SU-DHL-6 (cell line): ENCODE measurements around the gene MAPKAPK2.

Experiments
- H2AFZ ChIP-seq: fragments of 200-600 bp; sonication (generic); 2 replicates; pipeline ENCODE4 v1.6.1; 2014; ENCODE audit warnings: low read depth, mild to moderate bottlenecking, moderate library complexity, mixed read lengths, antibody characterized with exemption, low read length; ENCODE audit not compliant: severe bottlenecking
- H3F3A ChIP-seq: fragments of 200-600 bp; shearing (Covaris generic); 2 replicates; pipeline ENCODE4 v1.6.0; 2016; ENCODE audit warnings: antibody characterized with exemption, mild to moderate bottlenecking; ENCODE audit not compliant: insufficient read depth
- H3K27ac ChIP-seq: fragments of 200-600 bp; sonication (generic); 2 replicates; pipeline ENCODE4 v1.5.1; 2016; ENCODE audit warnings: low read depth, mild to moderate bottlenecking, low read length, moderate library complexity, mixed read lengths
- H3K27me3 ChIP-seq: fragments of 200-600 bp; sonication (generic), shearing (Covaris generic); 2 replicates; pipeline ENCODE4 v1.6.0; 2014; ENCODE audit warnings: mild to moderate bottlenecking, low read length
- H3K36me3 ChIP-seq: fragments of 200-600 bp; sonication (generic); 2 replicates; pipeline ENCODE4 v1.6.1; 2014; ENCODE audit warnings: mild to moderate bottlenecking, low read length, mixed read lengths
- H3K4me2 ChIP-seq: fragments of 300-600, 200-600 bp; shearing (Covaris generic), sonication (generic); 2 replicates; pipeline ENCODE4 v1.6.0; 2014; ENCODE audit warnings: low read length, low read depth, mild to moderate bottlenecking; ENCODE audit not compliant: poor library complexity, severe bottlenecking
- H3K4me3 ChIP-seq: fragments of 200-600 bp; sonication (generic); 2 replicates; pipeline ENCODE4 v1.5.1; 2014; ENCODE audit warnings: antibody characterized with exemption, low read length, mild to moderate bottlenecking, mixed read lengths; ENCODE audit not compliant: insufficient read depth, poor library complexity, severe bottlenecking
- H3K79me2 ChIP-seq: fragments of 200-600 bp; sonication (generic); 2 replicates; pipeline ENCODE4 v1.6.1; 2014; ENCODE audit warnings: mild to moderate bottlenecking, low read length, moderate library complexity; ENCODE audit not compliant: insufficient read depth
- H3K9ac ChIP-seq: fragments of 200-600 bp; sonication (generic); 2 replicates; pipeline ENCODE4 v1.7.0; 2014; ENCODE audit warnings: mild to moderate bottlenecking, low read length
- H3K9me2 ChIP-seq: fragments of 200-600 bp; sonication (generic); replicated peaks from 2 replicates; pipeline ENCODE4 v1.6.1; 2014; ENCODE audit warnings: low read length; ENCODE audit not compliant: insufficient read depth
- H3K9me3 ChIP-seq: fragments of 200-600 bp; sonication (generic); 2 replicates; pipeline ENCODE4 v1.6.1; 2014; ENCODE audit warnings: low read length, mixed read lengths; ENCODE audit not compliant: insufficient read depth
- H4K20me1 ChIP-seq: fragments of 200-600 bp; sonication (generic); 2 replicates; pipeline ENCODE4 v1.6.1; 2014; ENCODE audit warnings: low read depth, mild to moderate bottlenecking, antibody characterized with exemption, low read length, moderate library complexity, mixed read lengths
- EZH2phosphoT487 ChIP-seq: fragments of 200-600 bp; sonication (generic), shearing (Covaris generic); conservative IDR thresholded peaks from 2 replicates; pipeline ENCODE4 v1.6.1; 2018; ENCODE audit warnings: mild to moderate bottlenecking, antibody characterized with exemption, low read length, moderate library complexity, mixed read lengths
- TF ChIP-seq, protein P1 (sequence below): fragments of 200-600 bp; sonication (generic); IDR thresholded peaks from one replicate; pipeline ENCODE4 v1.5.1; 2017; ENCODE audit warnings: antibody characterized with exemption, mild to moderate bottlenecking, low read length, moderate library complexity; ENCODE audit not compliant: insufficient read depth, poor library complexity, severe bottlenecking

Gene MAPKAPK2

DNA sequence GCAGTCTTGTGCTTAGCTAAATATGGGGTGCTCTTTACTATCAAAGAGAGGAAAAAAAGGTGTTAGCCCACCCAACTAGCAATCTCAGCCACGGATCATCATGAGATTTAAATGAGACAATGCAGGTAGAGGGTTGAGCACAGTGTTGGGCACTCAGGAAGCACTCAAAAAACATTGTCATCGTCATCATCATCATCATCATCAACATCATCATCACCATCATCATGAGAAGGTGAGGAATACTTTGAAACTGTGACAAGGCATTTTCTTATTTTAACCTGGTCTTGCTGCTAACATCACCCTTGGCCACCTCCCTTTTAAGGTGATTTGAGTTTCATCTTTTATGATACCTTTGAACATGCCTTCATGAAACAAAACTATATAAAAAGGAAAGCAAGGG is 3.3 kb upstream of the MAPKAPK2 start:
- Histone ChIP-seq H3K9me3 (no peaks in the 10 kb centered on the region), H3K36me3 (no peaks in the 10 kb centered on the region), H3F3A (peaks cover 13% of the 10 kb centered on the region), H3K9ac (no peak overlapping the region), H2AFZ (no peak overlapping the region), H3K4me3 (no peak overlapping the region), H3K4me2 (peak overlapping the region; percentile 56), H3K79me2 (no peaks in the 10 kb centered on the region), H3K9me2 (no peaks in the 10 kb centered on the region), H4K20me1 (no peaks in the 10 kb centered on the region), H3K27me3 (no peaks in the 10 kb centered on the region), H3K27ac (no peak overlapping the region)
- TF ChIP-seq EZH2phosphoT487 = no peak
- TF ChIP-seq, protein P1, sequence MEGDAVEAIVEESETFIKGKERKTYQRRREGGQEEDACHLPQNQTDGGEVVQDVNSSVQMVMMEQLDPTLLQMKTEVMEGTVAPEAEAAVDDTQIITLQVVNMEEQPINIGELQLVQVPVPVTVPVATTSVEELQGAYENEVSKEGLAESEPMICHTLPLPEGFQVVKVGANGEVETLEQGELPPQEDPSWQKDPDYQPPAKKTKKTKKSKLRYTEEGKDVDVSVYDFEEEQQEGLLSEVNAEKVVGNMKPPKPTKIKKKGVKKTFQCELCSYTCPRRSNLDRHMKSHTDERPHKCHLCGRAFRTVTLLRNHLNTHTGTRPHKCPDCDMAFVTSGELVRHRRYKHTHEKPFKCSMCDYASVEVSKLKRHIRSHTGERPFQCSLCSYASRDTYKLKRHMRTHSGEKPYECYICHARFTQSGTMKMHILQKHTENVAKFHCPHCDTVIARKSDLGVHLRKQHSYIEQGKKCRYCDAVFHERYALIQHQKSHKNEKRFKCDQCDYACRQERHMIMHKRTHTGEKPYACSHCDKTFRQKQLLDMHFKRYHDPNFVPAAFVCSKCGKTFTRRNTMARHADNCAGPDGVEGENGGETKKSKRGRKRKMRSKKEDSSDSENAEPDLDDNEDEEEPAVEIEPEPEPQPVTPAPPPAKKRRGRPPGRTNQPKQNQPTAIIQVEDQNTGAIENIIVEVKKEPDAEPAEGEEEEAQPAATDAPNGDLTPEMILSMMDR = no peak

DNA sequence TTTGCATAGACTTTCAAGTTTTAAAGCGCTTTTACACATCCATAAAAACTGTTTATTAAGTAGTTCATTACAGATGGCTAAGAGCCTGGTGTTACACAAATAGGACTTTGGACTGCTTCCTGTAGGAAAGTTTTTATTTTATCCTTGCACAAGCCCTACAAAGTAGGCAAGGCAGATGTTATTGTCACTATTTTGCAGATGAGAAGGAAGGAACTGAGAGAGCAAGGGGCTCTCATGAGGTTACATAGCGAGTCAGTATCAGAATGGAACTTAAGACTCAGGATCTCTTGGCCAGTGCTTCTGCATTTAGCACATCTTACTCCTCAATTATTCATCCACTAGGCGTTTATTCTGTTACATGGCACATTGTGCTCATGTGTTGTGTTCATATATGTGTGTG is 2.6 kb upstream of the MAPKAPK2 start:
- H3F3A ChIP-seq = peaks cover 18% of the 10 kb centered on the region
- H3K27ac ChIP-seq = peak overlapping the region; percentile 21; the same call in 1 of the 2 replicates
- H3K4me3 ChIP-seq = no peak overlapping the region
- H2AFZ ChIP-seq = no peak overlapping the region
- H3K9ac ChIP-seq = no peak overlapping the region; the same call in 1 of the 2 replicates
- TF ChIP-seq, protein P1 = no peak
- TF ChIP-seq EZH2phosphoT487 = no peak
- H3K4me2 ChIP-seq = peak overlapping the region; percentile 56
- H3K27me3 ChIP-seq = no peaks in the 10 kb centered on the region
- H4K20me1 ChIP-seq = no peaks in the 10 kb centered on the region
- no peaks in the 10 kb centered on the region for H3K79me2 ChIP-seq
- no peaks in the 10 kb centered on the region for H3K36me3 ChIP-seq
- no peaks in the 10 kb centered on the region for H3K9me3 ChIP-seq
- no peaks in the 10 kb centered on the region for H3K9me2 ChIP-seq

DNA sequence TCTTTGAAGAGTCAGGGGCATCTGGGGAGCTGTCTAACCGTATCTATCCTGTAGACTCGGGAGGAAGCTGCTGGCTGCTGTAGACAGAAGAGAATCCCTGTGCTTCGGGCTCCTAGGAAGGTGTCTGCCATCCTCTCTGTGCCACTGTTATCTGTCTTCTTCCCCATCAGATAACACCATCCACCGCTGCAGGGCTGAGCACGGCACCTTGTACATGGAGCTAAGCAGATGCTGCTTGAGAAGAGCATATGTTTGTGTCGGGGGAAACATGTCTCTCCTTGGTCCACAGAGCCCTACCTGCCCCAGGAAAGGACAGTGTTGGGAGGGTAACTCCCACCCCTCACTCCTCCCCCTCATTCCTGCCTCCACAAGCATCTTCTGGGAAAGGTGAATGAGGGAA is 1.4 kb upstream of the MAPKAPK2 start:
- Histone ChIP-seq H3F3A (peaks cover 21% of the 10 kb centered on the region), H3K79me2 (no peaks in the 10 kb centered on the region), H3K4me3 (no peak overlapping the region), H3K4me2 (no peak overlapping the region), H3K27ac (no peak overlapping the region), H3K9me3 (no peaks in the 10 kb centered on the region), H4K20me1 (peaks cover 4% of the 10 kb centered on the region; the same call in 1 of the 2 replicates), H3K27me3 (no peaks in the 10 kb centered on the region), H3K36me3 (no peaks in the 10 kb centered on the region), H3K9me2 (no peaks in the 10 kb centered on the region), H2AFZ (no peak overlapping the region), H3K9ac (no peak overlapping the region)
- TF ChIP-seq EZH2phosphoT487 = no peak
- TF ChIP-seq, protein P1 = no peak
